ENCODE results near the gene DEPDC7.

DEPDC7 gene

DNA sequence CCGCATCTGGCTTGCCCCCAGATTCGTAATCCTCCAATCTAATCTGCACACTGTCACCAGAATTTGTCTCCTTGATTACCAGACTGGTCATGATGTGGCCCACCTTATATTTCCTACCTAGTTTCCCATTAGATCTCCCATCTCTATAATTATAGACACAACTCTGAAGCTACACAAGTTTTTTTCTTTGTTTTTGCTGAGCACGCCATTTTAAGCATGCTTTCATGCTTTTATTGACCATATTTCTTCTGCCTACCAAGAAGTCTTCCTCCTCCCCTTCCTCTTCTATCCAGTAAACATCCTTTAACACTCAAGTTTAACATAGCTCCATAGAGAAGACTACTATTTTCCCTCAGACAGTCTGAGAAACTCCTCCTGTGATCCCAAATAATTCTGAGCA, 24.3 kb upstream of the DEPDC7 start:
- no peak overlapping the region for H3K27ac ChIP-seq
- no peak overlapping the region for H3K4me2 ChIP-seq
- TF ChIP-seq, protein P1, sequence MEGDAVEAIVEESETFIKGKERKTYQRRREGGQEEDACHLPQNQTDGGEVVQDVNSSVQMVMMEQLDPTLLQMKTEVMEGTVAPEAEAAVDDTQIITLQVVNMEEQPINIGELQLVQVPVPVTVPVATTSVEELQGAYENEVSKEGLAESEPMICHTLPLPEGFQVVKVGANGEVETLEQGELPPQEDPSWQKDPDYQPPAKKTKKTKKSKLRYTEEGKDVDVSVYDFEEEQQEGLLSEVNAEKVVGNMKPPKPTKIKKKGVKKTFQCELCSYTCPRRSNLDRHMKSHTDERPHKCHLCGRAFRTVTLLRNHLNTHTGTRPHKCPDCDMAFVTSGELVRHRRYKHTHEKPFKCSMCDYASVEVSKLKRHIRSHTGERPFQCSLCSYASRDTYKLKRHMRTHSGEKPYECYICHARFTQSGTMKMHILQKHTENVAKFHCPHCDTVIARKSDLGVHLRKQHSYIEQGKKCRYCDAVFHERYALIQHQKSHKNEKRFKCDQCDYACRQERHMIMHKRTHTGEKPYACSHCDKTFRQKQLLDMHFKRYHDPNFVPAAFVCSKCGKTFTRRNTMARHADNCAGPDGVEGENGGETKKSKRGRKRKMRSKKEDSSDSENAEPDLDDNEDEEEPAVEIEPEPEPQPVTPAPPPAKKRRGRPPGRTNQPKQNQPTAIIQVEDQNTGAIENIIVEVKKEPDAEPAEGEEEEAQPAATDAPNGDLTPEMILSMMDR (conservative IDR thresholded peaks at IDR 0.05; ENCODE audit: low read depth, low read length), result no peak
- H3K27me3 ChIP-seq (ENCODE audit: insufficient read depth, low read depth), result no peaks in the 10 kb centered on the region
- H2AFZ ChIP-seq (ENCODE audit: low read depth), result no peak overlapping the region
- no peak overlapping the region for H3K9ac ChIP-seq
- H3K4me3 ChIP-seq (IDR thresholded peaks at IDR 0.05; ENCODE audit: insufficient read depth, low read depth, low read length), result no peak overlapping the region
- H3K36me3 ChIP-seq (ENCODE audit: insufficient read depth), result no peaks in the 10 kb centered on the region
- no peaks in the 10 kb centered on the region for H3K4me1 ChIP-seq (ENCODE audit: low read depth, poor library complexity, severe bottlenecking)
- H4K20me1 ChIP-seq (ENCODE audit: insufficient read depth), result no peaks in the 10 kb centered on the region
- H3K79me2 ChIP-seq (ENCODE audit: insufficient read depth, low read depth), result no peaks in the 10 kb centered on the region

- H3K4me3 ChIP-seq (IDR thresholded peaks at IDR 0.05; ENCODE audit: insufficient read depth, low read depth, low read length), result no peak overlapping the region
- H3K9ac ChIP-seq, result no peak overlapping the region
- H3K4me1 ChIP-seq (ENCODE audit: low read depth, poor library complexity, severe bottlenecking), result no peaks in the 10 kb centered on the region
- no peak overlapping the region for H3K27ac ChIP-seq
- no peaks in the 10 kb centered on the region for H3K36me3 ChIP-seq (ENCODE audit: insufficient read depth)
- TF ChIP-seq, protein P1 (conservative IDR thresholded peaks at IDR 0.05; ENCODE audit: low read depth, low read length), result no peak
- no peak overlapping the region for H3K4me2 ChIP-seq
- H3K27me3 ChIP-seq (ENCODE audit: insufficient read depth, low read depth), result no peaks in the 10 kb centered on the region
- H3K79me2 ChIP-seq (ENCODE audit: insufficient read depth, low read depth), result no peaks in the 10 kb centered on the region
- H2AFZ ChIP-seq (ENCODE audit: low read depth), result no peak overlapping the region
- no peaks in the 10 kb centered on the region for H4K20me1 ChIP-seq (ENCODE audit: insufficient read depth)
These were observed 23.8 kb upstream of the DEPDC7 start for GRCh38 chr11:32991898-32992297.

GRCh38 chr11:33000181-33000580, 15.5 kb upstream of the DEPDC7 start:
- Histone ChIP-seq H3K4me1 (ENCODE audit: low read depth, poor library complexity, severe bottlenecking) (peaks cover 9% of the 10 kb centered on the region), H2AFZ (ENCODE audit: low read depth) (no peak overlapping the region), H3K36me3 (ENCODE audit: insufficient read depth) (no peaks in the 10 kb centered on the region), H3K27me3 (ENCODE audit: insufficient read depth, low read depth) (no peaks in the 10 kb centered on the region), H3K9ac (no peak overlapping the region), H4K20me1 (ENCODE audit: insufficient read depth) (no peaks in the 10 kb centered on the region), H3K79me2 (ENCODE audit: insufficient read depth, low read depth) (no peaks in the 10 kb centered on the region), H3K4me3 (IDR thresholded peaks at IDR 0.05; ENCODE audit: insufficient read depth, low read depth, low read length) (no peak overlapping the region), H3K27ac (no peak overlapping the region), H3K4me2 (no peak overlapping the region)
- TF ChIP-seq, protein P1 (conservative IDR thresholded peaks at IDR 0.05; ENCODE audit: low read depth, low read length), result no peak

- Histone ChIP-seq H3K9ac (no peak overlapping the region), H3K36me3 (ENCODE audit: insufficient read depth) (no peaks in the 10 kb centered on the region), H3K27ac (no peak overlapping the region), H4K20me1 (ENCODE audit: insufficient read depth) (no peaks in the 10 kb centered on the region), H3K4me1 (ENCODE audit: low read depth, poor library complexity, severe bottlenecking) (peaks cover 9% of the 10 kb centered on the region), H3K79me2 (ENCODE audit: insufficient read depth, low read depth) (no peaks in the 10 kb centered on the region), H3K27me3 (ENCODE audit: insufficient read depth, low read depth) (no peaks in the 10 kb centered on the region), H2AFZ (ENCODE audit: low read depth) (no peak overlapping the region), H3K4me2 (no peak overlapping the region), H3K4me3 (IDR thresholded peaks at IDR 0.05; ENCODE audit: insufficient read depth, low read depth, low read length) (no peak overlapping the region)
- TF ChIP-seq, protein P1 (conservative IDR thresholded peaks at IDR 0.05; ENCODE audit: low read depth, low read length), result no peak
These were observed 14.4 kb upstream of the DEPDC7 start for GRCh38 chr11:33001281-33001680.
